GM10266 (cell line): ENCODE results near the gene FOXO6.
A peak's percentile ranks its signal among the peaks of the same experiment; 100 is the strongest.

Source experiments
- DNase-seq: peaks from one replicate; pipeline ENCODE4 v3.0.0; 2012; ENCODE audit errors: extremely low spot score
- CTCF ChIP-seq: IDR thresholded peaks from 2 replicates; pipeline ENCODE4 v1.5.1; 2012; ENCODE audit warnings: mild to moderate bottlenecking, low read depth; ENCODE audit not compliant: control insufficient read depth, insufficient read depth; ENCODE audit errors: missing control alignments

Gene FOXO6

DNA sequence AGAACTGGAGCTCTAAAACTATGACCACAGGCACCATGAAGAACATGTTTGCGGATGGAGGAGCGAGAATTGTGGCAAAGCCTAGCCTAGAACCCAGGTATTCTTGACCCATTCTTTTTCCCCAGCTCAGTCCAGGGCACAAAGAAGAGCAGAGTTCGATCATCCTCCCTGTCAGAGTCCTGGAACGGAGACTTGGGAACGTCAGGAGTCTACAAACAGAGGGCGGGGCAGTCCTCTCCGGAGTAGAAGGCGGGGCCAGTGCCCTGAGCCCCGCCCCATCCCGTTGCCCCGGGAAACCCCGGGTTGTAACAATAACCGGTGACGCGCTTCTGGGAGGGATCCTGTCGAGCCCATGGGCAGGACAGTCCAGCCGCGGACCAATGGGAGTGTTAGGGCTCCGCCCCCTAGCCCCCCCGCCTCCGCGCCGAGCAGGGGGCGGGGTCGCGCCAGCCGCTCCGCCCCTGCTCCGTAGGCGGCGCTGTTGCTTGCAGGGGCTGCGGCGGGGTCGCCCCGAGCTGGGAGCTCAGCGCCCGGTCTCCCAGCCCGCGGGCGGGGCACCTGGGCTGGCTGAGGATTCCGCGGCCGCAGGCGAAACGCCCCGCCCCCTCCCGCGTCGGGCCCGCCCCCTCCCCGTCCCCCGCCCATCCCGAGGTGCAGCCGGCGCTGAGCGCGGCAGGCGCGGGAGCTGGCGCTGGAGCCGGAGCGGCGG lies at the start of gene FOXO6:
Gene FOXO6 (plus strand): TSS at position 649 of the 709 bp plus-strand sequence.
- peak; percentile 99 for DNase-seq
- TF ChIP-seq CTCF, result peak; percentile 35

DNA sequence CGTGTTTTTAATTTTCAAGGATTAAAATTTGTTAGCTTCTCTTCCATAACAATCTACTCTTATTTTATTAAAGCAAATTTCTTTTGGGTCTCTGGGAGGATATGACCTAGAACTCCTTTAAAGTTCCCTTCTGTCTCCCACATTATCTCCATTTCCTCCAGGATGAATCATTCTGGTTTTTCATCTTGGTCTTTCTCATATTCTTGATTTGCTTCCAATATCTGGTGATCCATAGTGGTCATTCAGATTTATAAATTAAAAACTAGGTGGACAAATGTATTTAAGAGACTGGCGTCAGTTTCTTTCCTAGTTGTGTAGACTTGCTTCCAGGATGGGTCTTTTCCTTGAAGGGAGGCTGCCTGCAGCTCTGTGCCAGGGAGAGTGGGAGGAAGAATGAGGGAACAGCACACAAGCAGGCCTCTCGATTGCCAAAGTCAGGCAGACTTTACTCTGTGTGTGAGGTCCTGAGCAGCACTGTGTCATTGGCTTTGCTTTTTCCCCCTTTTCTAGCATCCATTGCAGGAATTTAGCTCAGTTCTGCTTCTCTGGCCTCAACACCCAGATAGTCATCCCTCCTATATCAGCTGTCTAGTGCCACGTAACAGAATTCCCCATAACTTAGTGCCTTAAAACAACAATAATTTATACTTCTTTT lies 48.1 kb upstream of the FOXO6 start:
- TF ChIP-seq CTCF, result peak; percentile 8

DNA sequence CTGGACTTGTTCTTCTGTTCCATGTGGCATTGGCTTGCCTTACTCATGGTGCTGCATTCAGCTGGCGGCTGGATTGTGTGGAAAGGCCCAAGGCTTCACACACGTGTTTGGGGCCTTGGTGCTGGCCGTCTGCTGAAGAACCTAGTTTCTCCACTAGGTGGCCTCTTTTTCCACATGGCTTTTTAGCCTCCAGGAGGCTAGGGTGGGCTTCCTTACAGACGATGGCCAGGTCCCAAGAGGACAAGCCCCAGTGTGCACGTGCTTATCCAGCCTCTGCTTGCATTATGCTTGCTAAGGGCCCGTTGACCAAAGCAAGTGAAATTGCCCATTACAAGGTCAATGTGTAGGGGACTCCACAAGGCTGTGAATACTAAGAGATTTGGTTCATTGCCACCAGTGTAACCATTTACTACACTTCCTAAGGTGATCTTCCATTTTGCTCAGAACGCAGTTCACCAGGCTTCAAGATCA lies 47.5 kb upstream of the FOXO6 start:
- DNase-seq, result peak; percentile 43
- TF ChIP-seq CTCF, result peak; percentile 47

More for the DNA sequence above, 48.1 kb upstream of the FOXO6 start:
- no peak for DNase-seq

DNA sequence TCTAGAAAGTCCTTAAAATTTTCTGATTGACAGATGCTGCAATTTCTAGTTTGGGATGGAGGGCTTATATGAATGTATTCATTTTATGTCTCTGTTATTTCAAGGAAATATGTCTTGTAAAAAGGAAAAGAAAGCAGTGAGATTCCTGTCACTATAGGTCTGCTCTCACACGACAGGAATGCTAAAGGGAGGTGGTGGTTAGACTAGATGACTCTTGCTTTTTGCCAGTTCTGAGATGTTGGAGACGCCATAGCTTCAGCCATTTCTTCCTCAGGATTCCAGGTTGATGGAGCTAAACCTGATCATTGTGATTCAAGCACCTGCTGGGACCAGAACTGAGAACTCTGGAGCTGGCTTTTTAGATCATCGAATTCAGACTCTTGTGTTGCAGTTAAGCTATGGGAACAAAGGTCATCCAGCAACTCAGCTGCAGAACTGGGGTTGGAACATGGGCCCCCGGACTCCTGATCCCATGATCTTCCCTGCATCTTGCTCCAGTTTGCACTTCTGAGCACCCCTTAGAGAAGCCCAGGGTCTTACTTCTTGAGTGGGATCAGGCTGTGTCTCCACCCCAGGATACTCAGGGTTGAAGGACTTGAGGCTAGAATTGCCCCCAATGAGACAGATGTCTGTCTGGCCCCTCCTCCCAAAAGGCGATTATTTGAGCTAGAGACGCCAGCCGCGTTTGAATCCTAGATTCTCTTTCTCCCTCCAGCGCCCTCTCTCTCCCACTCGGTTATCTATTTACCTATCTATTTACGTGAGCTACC lies 46.7 kb upstream of the FOXO6 start:
- TF ChIP-seq CTCF, result no peak
- no peak for DNase-seq

- TF ChIP-seq CTCF, result no peak
- no peak for DNase-seq
These were observed 46.0 kb upstream of the FOXO6 start for GRCh38 chr1:41315146-41315822.

DNA sequence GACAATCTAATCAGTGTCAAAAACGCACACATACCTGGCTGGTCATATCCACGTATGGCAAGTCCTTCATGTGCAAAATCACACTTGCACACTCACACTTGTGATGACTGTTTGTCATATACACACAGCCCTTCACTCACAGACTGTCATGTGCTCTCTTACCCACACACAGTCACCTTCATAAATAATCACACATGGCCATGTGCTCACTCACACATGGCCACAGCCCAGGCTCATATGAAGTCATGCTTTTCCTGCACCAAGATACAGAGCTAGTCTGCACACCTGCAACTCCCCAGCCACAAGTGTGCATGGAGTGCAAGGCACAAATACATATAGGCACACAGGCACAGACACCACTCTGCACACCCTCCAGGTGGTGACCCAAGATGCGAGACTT lies 45.4 kb upstream of the FOXO6 start:
- TF ChIP-seq CTCF, result no peak
- DNase-seq, result no peak
